SH-SY5Y (cell line): Measurements from ENCODE around the gene KDM3A.

Experiments
- GATA2 ChIP-seq: IDR thresholded peaks from 2 replicates; pipeline ENCODE4 v1.6.1; 2011; ENCODE audit warnings: mild to moderate bottlenecking, low read depth, low read length
- GATA3 ChIP-seq: IDR thresholded peaks from 2 replicates; pipeline ENCODE4 v1.6.1; 2011; ENCODE audit warnings: low read depth, mild to moderate bottlenecking, low read length, moderate library complexity

KDM3A gene

GRCh38 chr2:86441882-86442641 is 891 bp downstream of the KDM3A start:
- TF ChIP-seq GATA3 (no peak), GATA2 (no peak)

DNA sequence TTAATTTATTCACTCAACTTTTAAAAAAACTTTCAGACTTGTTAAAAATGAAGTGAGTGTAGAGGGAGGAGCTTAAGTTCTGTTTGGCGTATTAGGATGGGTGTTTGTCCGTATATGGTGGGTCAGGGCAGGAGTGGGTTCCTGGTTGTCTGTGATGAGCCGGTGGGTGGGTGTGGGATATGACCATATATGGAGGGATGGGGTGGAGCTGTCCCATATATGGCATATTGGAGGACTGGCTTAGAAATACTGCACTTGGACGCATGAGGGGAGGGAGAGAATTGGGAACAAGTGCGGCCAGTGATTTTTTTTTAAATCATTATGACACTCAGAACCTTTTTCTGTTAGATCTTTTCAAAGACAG is 1.5 kb downstream of the KDM3A start:
- TF ChIP-seq GATA3 (no peak), GATA2 (no peak)

GRCh38 chr2:86443631-86444350 is 2.6 kb downstream of the KDM3A start:
- TF ChIP-seq GATA2, result no peak
- TF ChIP-seq GATA3, result no peak

- no peak for TF ChIP-seq GATA3
- no peak for TF ChIP-seq GATA2
Measured at GRCh38 chr2:86445436-86445835, 4.3 kb downstream of the KDM3A start.

DNA sequence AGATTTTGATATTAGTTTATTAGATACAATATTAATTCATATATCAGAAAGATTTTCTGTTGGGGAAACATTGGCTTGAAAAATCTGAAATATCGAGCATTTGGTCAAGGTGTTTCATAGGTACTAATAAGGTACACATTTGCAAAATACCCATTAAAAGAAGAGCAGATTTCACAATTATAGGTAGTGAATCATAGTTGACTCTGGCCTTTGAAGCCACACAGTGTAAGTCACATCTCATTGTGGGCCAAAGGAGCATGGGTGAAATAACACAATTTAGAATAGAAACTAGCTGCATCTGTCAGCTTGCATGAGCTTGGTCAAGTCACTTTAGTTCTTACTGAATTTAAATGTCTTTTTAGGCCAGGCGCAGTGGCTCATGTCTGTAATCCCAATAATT is 4.9 kb downstream of the KDM3A start:
- TF ChIP-seq GATA3 (no peak), GATA2 (no peak)

DNA sequence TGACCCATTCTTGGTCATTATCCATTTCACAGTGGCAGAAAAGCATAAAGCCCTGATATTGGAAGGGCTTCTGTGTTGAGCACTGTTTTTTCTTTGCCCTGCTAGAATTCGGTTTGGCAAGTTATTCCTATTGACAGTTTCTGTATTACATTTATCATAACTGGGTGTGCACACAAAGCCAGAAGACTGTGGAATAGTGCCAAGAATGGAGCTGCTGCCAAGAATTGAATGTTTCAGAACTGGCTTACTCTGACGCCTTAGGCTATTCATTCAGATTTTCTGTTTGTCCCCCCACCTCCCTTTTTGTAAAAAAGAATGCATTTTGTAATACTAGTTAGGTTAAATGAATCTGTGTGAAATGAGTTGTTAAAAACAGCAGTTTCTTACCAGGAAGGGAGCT is 12.7 kb downstream of the KDM3A start:
- TF ChIP-seq GATA2, result no peak
- TF ChIP-seq GATA3, result no peak

GRCh38 chr2:86454238-86454637 is 13.1 kb downstream of the KDM3A start:
- TF ChIP-seq GATA3 (no peak), GATA2 (no peak)

DNA sequence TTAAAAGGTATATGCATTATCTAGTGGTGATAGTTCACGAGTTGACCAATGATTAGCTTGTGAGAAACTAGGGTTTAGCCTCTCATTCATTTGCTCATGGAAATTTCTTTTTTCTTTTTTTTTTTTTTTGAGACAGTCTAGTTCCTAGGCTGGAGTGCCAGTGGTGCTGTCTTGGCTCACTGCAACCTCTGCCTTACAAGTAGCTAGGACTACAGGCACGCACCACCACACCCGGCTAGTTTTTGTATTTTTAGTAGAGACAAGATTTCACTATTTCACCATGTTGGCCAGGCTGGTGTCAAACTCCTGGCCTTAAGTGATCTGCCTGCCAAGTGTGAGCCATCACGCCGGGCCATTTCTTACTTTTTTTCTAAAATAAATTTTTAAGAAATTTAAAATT is 14.0 kb downstream of the KDM3A start:
- TF ChIP-seq GATA2, result no peak
- TF ChIP-seq GATA3, result no peak

GRCh38 chr2:86461042-86461743 is 20.0 kb downstream of the KDM3A start:
- no peak for TF ChIP-seq GATA3
- TF ChIP-seq GATA2, result no peak

DNA sequence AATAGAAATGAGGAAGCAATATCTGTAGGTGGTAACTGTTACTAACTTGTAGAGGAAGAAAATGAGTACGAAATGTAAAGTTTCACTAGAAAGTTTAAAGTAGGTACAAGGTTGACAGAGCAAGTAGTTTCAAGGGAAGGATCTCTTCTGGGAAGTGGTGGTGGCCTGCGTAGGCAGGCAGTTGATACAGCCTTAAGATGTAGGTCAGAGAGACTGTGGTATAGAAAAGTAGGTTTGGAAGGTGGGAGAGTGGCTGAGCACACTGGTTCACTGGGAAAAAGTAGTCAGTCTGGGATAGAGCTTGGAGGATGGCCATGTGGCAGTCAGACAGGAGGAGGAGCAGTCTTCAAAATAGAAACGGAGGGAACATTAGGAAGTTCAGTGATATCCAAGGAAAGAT is 23.5 kb downstream of the KDM3A start:
- no peak for TF ChIP-seq GATA3

- TF ChIP-seq GATA2, result no peak
- no peak for TF ChIP-seq GATA3
Measured at GRCh38 chr2:86466306-86466705, 25.1 kb downstream of the KDM3A start.

- no peak for TF ChIP-seq GATA2
- TF ChIP-seq GATA3, result no peak
Measured at GRCh38 chr2:86468162-86469033, 27.2 kb downstream of the KDM3A start.

DNA sequence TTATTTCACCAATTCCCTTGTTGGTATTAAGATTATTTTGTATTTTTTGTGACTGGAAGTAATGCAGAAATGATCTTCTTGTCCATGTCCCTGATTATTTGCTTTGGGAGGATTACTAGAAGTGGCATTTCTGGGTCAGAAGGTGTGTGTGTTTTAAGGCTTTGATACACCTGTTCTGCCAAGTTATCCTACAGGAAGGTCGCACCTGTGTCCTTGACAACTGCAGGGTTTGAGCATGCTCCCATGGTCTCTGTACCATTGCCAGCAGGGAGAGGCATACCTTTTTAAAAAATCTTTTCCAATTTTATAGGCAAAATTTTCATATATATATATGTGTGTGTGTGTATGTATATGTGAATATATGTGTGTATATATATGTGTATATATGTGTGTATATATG is 29.7 kb downstream of the KDM3A start:
- no peak for TF ChIP-seq GATA3
- no peak for TF ChIP-seq GATA2

- TF ChIP-seq GATA3 (no peak), GATA2 (no peak)
Measured at GRCh38 chr2:86471637-86472036, 30.5 kb downstream of the KDM3A start.

DNA sequence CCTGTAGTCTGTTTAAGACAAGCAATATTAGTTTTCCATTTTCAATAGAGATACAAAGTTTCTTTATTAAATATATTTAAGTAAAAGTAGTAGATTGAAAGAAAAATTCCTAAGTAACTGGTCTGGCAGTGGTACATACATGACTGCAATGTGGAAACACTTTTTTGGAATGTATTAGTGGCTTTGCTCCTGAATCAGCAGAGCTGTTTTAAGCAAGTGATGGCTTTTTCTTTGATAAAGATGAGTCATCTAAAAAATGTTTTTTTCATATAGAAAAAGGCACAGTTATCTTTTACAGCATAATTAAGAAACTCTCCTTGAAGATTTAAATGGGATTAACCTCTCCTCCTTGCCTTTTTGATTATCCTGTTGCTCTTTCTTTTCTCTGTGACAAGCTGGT is 34.9 kb downstream of the KDM3A start:
- TF ChIP-seq GATA2 (no peak), GATA3 (no peak)

- TF ChIP-seq GATA2 (no peak), GATA3 (no peak)
Measured at GRCh38 chr2:86476918-86477317, 35.7 kb downstream of the KDM3A start.
